Right kidney (tissue), 1 donor: ENCODE data around the gene CAMTA1.

Source experiments
- DNase-seq: peaks from one replicate; pipeline ENCODE4 v3.0.0-alpha.2; 2016

CAMTA1 gene

DNA sequence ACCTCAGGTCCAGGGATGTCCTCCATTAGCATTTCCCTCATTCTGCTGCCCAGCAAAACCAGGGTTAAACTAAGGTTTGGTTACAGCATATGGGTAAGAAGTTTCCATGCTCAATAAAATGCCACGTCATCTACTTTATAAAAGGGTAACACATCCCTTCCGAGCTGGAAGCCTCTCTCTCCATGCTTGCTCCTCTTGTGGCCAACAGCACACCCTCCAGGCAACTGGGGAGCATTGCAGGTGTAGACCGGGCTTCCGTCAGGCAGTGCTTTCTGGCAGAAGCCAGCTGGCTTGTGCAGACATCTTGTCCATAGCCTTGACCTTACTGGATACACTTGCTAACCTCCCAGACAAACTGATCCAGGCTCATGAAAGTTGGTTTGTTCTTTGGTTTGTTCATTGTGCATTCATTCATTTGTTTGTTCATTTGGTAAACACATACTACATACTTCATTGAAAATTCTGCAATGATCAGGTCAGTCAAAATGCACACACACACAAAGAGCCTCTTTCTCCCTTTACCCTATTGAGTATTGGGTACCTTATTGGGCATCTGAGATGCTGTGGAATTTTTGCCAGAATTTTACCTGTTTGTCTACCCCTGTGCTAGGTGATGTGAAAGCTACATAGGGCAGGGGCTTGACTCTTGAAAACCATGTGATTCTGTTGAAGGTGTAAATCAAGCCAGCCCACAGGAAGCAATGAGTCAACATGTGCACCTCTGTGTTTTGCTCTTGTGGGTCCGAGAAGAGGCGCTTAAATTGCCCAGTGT, 422.8 kb downstream of the CAMTA1 start:
- DNase-seq: peak; percentile 25

- DNase-seq: no peak
Measured at GRCh38 chr1:7208647-7209180, 423.5 kb downstream of the CAMTA1 start.

- DNase-seq: no peak
Measured at GRCh38 chr1:7209336-7209735, 424.1 kb downstream of the CAMTA1 start.

DNA sequence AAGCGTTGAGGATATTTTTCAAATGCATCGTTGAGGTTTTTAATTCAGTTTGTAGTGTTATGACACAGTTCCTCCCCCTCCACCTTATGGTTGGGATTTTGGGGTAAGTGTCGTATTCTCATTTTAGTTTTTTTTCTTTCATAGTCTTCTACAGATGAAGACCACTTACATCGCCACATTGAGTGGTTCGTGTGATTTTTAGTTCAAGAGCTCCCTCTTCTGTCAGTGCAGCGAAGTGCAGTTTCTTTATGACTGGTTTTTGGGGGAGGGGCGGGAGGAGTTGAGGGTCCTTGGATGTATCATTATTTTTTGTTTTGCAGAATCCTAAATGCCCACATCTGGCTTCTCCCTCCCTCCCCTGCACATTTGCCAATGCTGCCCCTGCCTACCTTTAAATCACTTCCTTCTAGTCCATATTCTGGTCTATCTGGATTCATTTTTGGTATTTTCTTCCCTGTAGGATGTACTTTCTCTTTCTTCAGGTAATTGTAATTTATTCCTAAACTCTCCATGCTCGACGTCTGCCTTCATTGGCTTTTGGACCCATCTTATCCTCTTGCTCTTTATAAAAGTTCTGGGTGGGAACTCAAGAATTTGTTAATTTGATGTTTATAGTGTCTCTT, 433.1 kb downstream of the CAMTA1 start:
- no peak for DNase-seq

- DNase-seq: no peak
Measured at GRCh38 chr1:7219031-7219430, 433.8 kb downstream of the CAMTA1 start.

DNA sequence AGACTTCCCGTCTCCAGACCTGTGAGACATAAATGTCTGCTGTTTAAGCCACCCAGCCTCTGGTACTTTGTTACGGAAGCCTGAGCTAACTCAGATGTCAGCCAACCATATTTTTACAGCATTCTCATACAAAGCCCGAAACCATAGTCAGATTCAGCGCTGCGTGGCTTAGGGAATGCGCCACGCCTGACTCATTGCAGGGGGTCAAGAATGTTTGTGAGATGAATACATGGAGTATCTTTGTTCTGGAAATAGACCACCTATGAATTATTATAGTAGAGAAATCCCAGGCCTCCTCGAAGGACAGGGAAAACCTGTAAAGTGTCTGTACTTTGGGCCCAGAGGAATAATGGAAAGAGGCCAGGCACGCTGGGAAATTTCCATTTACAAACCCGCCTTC, 434.8 kb downstream of the CAMTA1 start:
- DNase-seq: no peak

DNA sequence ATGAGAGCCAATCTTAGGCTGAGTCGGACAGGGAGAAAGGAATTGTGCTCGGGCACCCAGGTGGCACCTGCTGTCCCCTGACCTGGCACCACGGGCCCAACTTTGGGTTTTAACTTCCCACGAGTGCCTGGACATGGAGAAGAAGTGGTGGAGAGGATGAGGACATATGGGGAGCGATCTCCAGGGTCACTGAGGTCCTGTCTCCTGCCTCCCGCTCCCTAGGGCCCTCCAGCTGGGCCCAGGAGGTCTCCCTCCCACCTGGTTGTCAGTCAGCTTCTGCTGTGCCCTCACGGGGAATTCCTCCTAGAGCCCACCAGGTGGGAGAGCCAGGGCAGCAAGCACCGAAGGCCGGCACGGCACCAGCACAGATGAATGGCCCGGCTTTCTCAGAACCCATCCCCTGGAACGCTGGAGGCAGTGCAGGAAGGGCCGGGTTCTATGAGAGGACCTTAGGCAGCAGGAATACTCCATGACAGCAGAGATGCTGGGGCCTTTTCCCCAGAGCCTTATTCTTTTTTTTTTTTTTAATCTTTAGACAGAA, 435.5 kb downstream of the CAMTA1 start:
- DNase-seq: no peak

DNA sequence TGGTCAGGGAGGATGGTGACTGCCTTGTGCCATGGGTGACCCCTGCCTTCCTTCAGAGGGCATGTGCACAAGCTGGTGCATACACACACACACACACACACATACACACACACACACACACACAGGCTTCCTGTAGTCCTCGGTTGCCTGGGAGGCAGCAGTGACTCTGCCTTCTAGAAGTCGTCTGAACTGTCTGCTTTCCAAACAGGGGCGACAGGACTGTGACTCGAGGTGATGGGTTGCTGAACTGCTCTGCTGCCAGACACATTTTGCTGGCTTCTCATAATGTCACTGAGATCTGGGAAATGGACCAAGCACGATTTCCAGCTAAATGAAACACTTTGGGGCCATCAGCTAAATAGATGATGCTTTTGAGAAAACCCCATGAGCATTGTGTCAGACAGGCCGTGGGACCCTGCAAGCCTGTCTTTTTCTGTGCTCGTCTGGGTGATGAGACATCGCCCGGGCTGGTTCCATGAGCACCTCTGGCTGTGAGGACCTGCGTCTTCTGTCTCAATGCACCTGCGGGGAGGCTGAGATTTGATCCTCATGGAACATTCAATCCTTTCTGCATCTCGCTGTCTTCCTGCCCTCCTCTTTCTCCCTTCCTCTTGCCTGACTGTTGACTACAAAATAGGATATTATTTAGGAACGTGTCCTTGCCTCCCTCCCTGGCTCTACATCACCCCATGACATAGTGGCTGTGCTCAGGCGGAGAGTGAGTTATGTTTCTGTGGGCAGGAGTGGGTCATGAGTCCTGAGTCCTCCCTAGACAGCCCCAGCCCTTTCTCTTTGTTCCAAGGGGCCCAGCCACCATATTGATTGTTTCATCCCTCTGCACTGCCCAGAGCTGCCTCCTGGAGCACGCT, 436.8 kb downstream of the CAMTA1 start:
- no peak for DNase-seq

DNA sequence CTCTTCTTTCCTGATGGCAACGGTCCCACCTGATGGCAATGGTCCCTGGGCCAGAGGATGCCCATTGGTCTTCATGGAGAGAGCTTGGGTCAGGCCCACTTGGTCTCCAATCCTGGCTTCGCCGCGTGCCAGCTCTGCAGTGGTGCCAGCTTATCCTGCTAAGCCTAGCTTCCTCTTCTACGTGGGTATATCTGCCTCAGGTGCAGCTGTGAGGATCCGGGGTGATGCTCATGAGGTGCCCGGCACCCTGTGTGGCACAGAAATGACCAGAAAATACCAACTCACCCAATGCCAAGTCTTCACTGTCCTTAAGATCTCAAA, 437.4 kb downstream of the CAMTA1 start:
- no peak for DNase-seq

DNA sequence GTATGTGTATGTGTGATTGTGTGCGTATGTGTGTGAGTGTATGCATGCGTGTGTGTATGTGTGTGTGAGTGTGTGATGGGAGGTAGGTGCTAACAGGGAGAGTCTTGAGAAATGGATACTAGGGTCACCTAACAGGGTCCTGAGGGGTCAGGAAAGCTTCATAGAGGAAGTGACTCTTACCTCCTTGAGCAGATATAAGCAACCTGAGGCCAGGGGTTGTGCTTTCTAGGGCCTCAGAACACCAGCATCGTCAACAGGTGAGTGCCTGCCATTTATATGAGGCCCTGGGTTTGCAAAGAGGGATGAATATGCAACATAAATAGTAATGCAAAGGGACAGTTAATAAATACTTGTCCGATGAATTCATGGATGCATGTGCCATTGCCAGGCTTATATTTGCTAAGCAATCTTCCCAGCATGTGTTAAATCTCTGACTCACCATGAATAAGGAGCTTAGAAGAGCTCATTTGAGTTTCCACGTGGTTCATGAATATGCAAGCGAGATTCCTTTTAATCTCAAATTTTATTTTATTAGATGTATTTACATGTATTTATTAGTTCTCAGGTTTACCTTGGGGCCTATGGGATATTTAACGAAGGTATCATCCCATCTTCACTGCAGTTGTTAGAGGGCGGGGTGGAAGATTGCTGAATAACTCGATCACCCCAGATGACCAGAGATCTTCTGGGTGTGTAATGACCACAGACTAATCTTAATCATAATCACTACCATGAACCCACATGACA, 438.3 kb downstream of the CAMTA1 start:
- DNase-seq: no peak

DNA sequence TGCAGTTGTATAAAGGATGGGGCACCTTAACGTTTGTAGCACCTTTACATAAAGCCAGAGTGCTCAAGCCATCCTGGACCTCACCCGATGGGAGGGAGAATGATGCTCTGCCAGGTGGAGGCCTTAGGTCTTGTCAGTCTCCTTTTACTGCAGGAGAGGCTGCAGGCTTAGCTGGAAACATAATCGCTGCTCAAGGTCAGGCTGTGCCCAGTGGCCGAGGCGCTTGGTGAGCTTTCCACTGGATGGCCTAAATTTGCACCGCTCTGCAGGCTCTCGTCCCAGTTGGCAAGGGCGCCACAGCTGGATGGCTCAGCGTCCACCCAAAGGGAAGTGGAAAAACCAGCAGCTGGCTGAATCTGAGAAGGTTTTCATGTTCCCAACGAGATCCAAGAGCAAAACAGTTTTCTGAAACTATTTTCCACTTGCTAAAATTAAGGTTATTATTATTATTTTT, 438.9 kb downstream of the CAMTA1 start:
- DNase-seq: no peak

GRCh38 chr1:7224644-7225043, 439.4 kb downstream of the CAMTA1 start:
- DNase-seq: no peak

DNA sequence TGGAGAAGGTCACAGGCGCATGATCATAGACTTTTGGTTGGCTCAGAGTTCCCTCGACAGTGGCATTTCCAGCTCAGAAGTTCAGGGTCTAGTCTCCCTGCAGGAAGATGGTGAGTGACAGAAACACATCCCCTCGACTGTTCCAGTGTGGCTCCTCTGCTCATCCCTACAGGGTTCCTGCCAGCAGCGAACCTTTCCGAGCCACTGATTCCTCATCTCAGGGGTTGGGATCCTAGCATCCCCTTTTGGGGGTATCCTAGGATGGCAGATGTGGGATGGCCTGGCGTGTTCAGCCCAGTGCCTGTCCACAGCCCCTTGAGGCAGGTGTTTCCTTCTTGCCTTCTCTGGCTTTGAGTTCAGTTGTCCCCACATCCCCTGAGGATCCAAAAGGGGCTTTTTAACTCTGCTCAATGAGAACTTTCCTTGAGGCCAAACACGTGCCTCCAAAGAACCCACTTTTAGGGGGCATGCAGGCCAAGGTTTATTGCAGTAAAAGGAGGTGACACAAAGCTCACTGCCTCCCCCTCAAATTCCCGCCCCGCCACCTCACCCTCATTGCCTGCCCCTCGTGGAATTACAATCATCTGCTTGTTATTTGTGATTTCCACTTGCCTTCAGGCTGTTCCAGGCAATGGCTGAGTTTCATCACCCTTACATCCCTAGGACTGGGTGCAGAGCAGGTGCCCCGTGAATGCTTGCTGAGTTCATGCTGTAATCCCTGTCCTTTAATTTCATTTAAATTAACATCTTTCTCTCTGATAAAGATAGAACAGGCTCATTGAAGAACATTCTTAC, 440.7 kb downstream of the CAMTA1 start:
- DNase-seq: no peak

DNA sequence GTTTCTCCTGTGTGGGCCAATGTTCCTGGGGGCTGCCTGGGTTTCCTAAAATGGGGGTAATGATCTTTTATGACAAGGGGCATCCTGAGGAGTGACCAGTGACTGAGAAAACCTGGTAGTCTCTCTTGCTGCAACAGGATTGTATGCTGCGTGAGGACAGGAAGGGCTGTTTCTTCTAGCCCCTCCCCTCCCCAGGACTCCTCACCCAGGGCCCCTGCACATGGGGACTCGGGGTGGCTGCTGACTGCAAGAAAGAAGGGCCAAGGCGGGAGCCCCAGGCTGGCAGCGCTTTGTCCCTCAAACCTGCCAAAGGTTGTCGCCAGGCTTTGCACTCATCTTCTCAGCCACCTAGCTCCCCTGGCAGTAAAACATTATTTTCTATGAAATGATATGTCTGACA, 442.4 kb downstream of the CAMTA1 start:
- no peak for DNase-seq

DNA sequence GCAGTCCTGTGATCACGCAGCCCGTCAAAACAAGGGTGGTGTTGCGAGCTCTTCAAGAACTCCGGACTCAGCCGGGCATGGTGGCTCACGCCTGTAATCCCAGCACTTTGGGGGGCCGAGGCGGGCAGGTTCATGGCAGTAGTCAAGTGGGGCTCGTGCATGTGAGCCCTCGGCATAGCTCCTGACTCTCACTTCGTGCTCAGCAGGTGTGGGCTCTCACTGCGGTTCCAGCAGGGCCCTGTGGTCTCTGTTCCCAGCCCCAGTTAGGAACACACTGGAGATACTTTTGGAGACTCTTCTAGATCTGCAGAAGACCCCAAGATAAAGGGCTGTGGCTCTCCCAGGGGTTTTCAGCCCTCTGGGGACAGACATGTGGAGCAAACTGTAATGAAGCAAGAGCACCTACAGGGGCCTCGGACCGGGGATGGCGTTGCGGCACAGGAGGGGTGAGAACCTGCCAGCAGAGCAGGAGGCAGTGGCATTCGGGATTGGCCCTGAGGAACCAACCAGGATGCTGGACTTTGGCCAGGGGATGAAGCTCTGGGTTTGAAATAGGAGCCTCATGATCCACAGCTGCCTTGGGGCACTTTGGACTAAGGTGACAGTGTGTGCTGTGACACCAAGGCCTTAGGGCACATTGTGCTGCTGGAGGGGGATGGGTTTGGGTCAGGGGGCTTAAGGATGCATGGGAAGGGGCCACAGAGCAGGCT, 443.2 kb downstream of the CAMTA1 start:
- no peak for DNase-seq

GRCh38 chr1:7229186-7229585, 443.9 kb downstream of the CAMTA1 start:
- DNase-seq: no peak

- DNase-seq: no peak
Measured at GRCh38 chr1:7229696-7230631, 444.7 kb downstream of the CAMTA1 start.

GRCh38 chr1:7232441-7233236, 447.4 kb downstream of the CAMTA1 start:
- DNase-seq: no peak

DNA sequence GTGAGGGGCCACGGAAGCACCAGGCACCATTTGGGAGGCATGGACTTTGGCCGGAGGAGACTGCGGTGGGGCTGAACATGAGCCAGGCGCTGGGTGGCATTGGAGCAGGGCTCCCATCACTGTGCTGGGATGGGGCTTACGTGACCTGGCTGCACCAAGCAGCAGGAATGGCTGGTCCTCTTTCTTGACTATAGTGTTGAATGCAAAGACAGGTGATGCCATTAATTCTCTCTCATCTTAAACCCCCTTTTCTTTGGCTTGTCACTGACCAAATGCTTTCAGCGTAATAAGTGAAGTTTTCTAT, 447.9 kb downstream of the CAMTA1 start:
- no peak for DNase-seq
